Measurements from ENCODE around the gene MELTF.

The MELTF gene

GRCh38 chr3:197027151-197027895, 2.3 kb downstream of the MELTF start:
- Histone ChIP-seq H3K9ac (peak overlapping the region; percentile 89), H4K20me1 (peaks cover 53% of the 10 kb centered on the region), H3K9me3 (no peaks in the 10 kb centered on the region), H3K27me3 (no peaks in the 10 kb centered on the region), H3K4me1 (peaks cover 82% of the 10 kb centered on the region), H3K4me3 (peak overlapping the region; percentile 89), H3K36me3 (peaks cover 30% of the 10 kb centered on the region), H3K27ac (peak overlapping the region; percentile 84), H3K4me2 (peak overlapping the region; percentile 87)
- TF ChIP-seq Cebpa-rat (IDR thresholded peaks at IDR 0.05): no peak

- H3K27ac ChIP-seq: peak overlapping the region; percentile 23
- peak overlapping the region; percentile 89; the same call in 1 of the 2 replicates for H3K9ac ChIP-seq
- no peaks in the 10 kb centered on the region for H3K27me3 ChIP-seq
- H3K4me3 ChIP-seq: peak overlapping the region; percentile 22; the same call in 1 of the 2 replicates
- H3K36me3 ChIP-seq: peaks cover 30% of the 10 kb centered on the region
- peaks cover 86% of the 10 kb centered on the region for H3K4me1 ChIP-seq
- H3K4me2 ChIP-seq: peak overlapping the region; percentile 87
- H4K20me1 ChIP-seq: peaks cover 53% of the 10 kb centered on the region
- TF ChIP-seq Cebpa-rat (IDR thresholded peaks at IDR 0.05): no peak
- no peaks in the 10 kb centered on the region for H3K9me3 ChIP-seq
Measured at GRCh38 chr3:197026481-197026866, 3.1 kb downstream of the MELTF start.

- TF ChIP-seq Cebpa-rat (IDR thresholded peaks at IDR 0.05): no peak
- peaks cover 53% of the 10 kb centered on the region for H4K20me1 ChIP-seq
- no peaks in the 10 kb centered on the region for H3K27me3 ChIP-seq
- H3K9ac ChIP-seq: peak overlapping the region; percentile 89; the same call in 1 of the 2 replicates
- H3K4me1 ChIP-seq: peaks cover 86% of the 10 kb centered on the region
- H3K27ac ChIP-seq: peak overlapping the region; percentile 23
- no peaks in the 10 kb centered on the region for H3K9me3 ChIP-seq
- H3K36me3 ChIP-seq: peaks cover 30% of the 10 kb centered on the region
- peak overlapping the region; percentile 22; the same call in 1 of the 2 replicates for H3K4me3 ChIP-seq
- peak overlapping the region; percentile 87 for H3K4me2 ChIP-seq
Measured at GRCh38 chr3:197025736-197026480, 3.7 kb downstream of the MELTF start.

GRCh38 chr3:197024881-197025735, 4.5 kb downstream of the MELTF start:
- no peak for TF ChIP-seq Cebpa-rat (IDR thresholded peaks at IDR 0.05)
- H4K20me1 ChIP-seq: peaks cover 53% of the 10 kb centered on the region
- H3K27ac ChIP-seq: peak overlapping the region; percentile 92; the same call in 1 of the 2 replicates
- H3K9ac ChIP-seq: peak overlapping the region; percentile 54; the same call in 1 of the 2 replicates
- peak overlapping the region; percentile 60 for H3K4me3 ChIP-seq
- peaks cover 30% of the 10 kb centered on the region for H3K36me3 ChIP-seq
- peaks cover 87% of the 10 kb centered on the region for H3K4me1 ChIP-seq
- no peaks in the 10 kb centered on the region for H3K27me3 ChIP-seq
- H3K9me3 ChIP-seq: no peaks in the 10 kb centered on the region
- H3K4me2 ChIP-seq: peak overlapping the region; percentile 87

- TF ChIP-seq Cebpa-rat (IDR thresholded peaks at IDR 0.05): no peak
- Histone ChIP-seq H3K9ac (peak overlapping the region; percentile 74), H3K9me3 (no peaks in the 10 kb centered on the region), H4K20me1 (peaks cover 53% of the 10 kb centered on the region), H3K27me3 (no peaks in the 10 kb centered on the region), H3K27ac (peak overlapping the region; percentile 92), H3K4me1 (peaks cover 96% of the 10 kb centered on the region), H3K36me3 (peaks cover 30% of the 10 kb centered on the region), H3K4me2 (peak overlapping the region; percentile 87), H3K4me3 (peak overlapping the region; percentile 60)
Measured at GRCh38 chr3:197023998-197024651, 5.5 kb downstream of the MELTF start.

- H3K4me1 ChIP-seq: peaks cover 95% of the 10 kb centered on the region
- no peaks in the 10 kb centered on the region for H3K9me3 ChIP-seq
- peak overlapping the region; percentile 74 for H3K9ac ChIP-seq
- peak overlapping the region; percentile 87 for H3K4me2 ChIP-seq
- no peak for TF ChIP-seq Cebpa-rat (IDR thresholded peaks at IDR 0.05)
- peak overlapping the region; percentile 60 for H3K4me3 ChIP-seq
- H3K36me3 ChIP-seq: peaks cover 30% of the 10 kb centered on the region
- no peaks in the 10 kb centered on the region for H3K27me3 ChIP-seq
- H4K20me1 ChIP-seq: peaks cover 50% of the 10 kb centered on the region
- peak overlapping the region; percentile 92 for H3K27ac ChIP-seq
Measured at GRCh38 chr3:197023241-197023997, 6.2 kb downstream of the MELTF start.

- TF ChIP-seq Cebpa-rat (IDR thresholded peaks at IDR 0.05): no peak
- Histone ChIP-seq H3K27me3 (no peaks in the 10 kb centered on the region), H3K36me3 (peaks cover 27% of the 10 kb centered on the region), H3K27ac (peak overlapping the region; percentile 92), H4K20me1 (peaks cover 42% of the 10 kb centered on the region), H3K4me2 (peak overlapping the region; percentile 87), H3K4me1 (peaks cover 87% of the 10 kb centered on the region), H3K9me3 (no peaks in the 10 kb centered on the region), H3K9ac (peak overlapping the region; percentile 74), H3K4me3 (peak overlapping the region; percentile 60)
Measured at GRCh38 chr3:197022405-197023231, 7.0 kb downstream of the MELTF start.

Data from BLaER1 (cell line).